H1 (cell line): ENCODE data around the gene SIK2. TPM values are rescaled to one million over a fixed set of nuclear protein-coding genes. Genes with fewer than 3 reads are reported as not detected.

ENCODE experiments used
- CTCF ChIA-PET: fragments of 300-600 bp; sonication (Branson Sonifier 250); formaldehyde crosslinking; loops from one replicate; lab custom pipeline; 2021; ENCODE audit not compliant: partially characterized antibody; lab: Charles Lee
- POLR2A ChIA-PET: fragments of 300-600 bp; sonication (Branson Sonifier 250); formaldehyde crosslinking; loops from one replicate; lab custom pipeline; 2021; ENCODE audit warnings: inconsistent platforms; ENCODE audit not compliant: partially characterized antibody; lab: Charles Lee
- DNase-seq, 2 experiments: peaks; one replicate each; pipeline versions ENCODE4 v3.0.0 to v3.0.0-alpha.2; 2010 to 2022; ENCODE audit warnings: low spot score in 2 of 2, low read depth in 1 of 2, mixed read lengths in 1 of 2
- FAIRE-seq: peaks from 2 replicates; lab custom pipeline; 2011; peaks lifted over from hg19 to GRCh38; lab: Jason Lieb, UNC
- H2AFZ ChIP-seq: 2 replicates; pipeline ENCODE4 v1.8.1; 2012; ENCODE audit warnings: low read length, inconsistent platforms
- H2AK5ac ChIP-seq: 2 replicates; pipeline ENCODE4 v1.6.1; 2013; ENCODE audit warnings: low read depth, low read length
- H2BK120ac ChIP-seq: replicated peaks from 2 replicates; pipeline ENCODE3; 2013; ENCODE audit warnings: low read depth, low read length, inconsistent platforms
- H2BK12ac ChIP-seq: 2 replicates; pipeline ENCODE4 v1.6.1; 2013; ENCODE audit warnings: low read depth, low read length
- H2BK15ac ChIP-seq: 2 replicates; pipeline ENCODE4 v1.6.1; 2013; ENCODE audit warnings: low read length
- H2BK20ac ChIP-seq: 2 replicates; pipeline ENCODE4 v1.6.1; 2013; ENCODE audit warnings: low read length
- H2BK5ac ChIP-seq: 2 replicates; pipeline ENCODE4 v1.6.1; 2013; ENCODE audit warnings: low read depth, low read length
- H3K14ac ChIP-seq: 2 replicates; pipeline ENCODE4 v1.6.1; 2013; ENCODE audit warnings: inconsistent platforms; ENCODE audit not compliant: insufficient read length
- H3K18ac ChIP-seq: 2 replicates; pipeline ENCODE4 v1.6.1; 2013; ENCODE audit warnings: low read length; ENCODE audit errors: extremely low read depth
- H3K23ac ChIP-seq: 2 replicates; pipeline ENCODE4 v1.6.1; 2013; ENCODE audit warnings: inconsistent platforms; ENCODE audit not compliant: insufficient read length
- H3K23me2 ChIP-seq: 2 replicates; pipeline ENCODE4 v1.6.1; 2013; ENCODE audit warnings: low read depth, low read length
- H3K27ac ChIP-seq: 2 replicates; pipeline ENCODE4 v1.6.1; 2011; ENCODE audit warnings: low read depth, low read length, inconsistent platforms
- H3K27me3 ChIP-seq, 4 experiments: replicated peaks in 1 of 4; 1 replicate in 1 of 4; 2 replicates in 3 of 4; pipeline versions ENCODE4 v1.6.1 to v1.8.1; 2011 to 2013; ENCODE audit warnings: low read length in 3 of 4, mild to moderate bottlenecking in 3 of 4, inconsistent platforms in 2 of 4, mixed read lengths in 2 of 4, moderate library complexity in 1 of 4; ENCODE audit not compliant: control insufficient read depth in 3 of 4, insufficient read depth in 3 of 4; ENCODE audit errors: extremely low read depth in 1 of 4
- H3K36me3 ChIP-seq, 4 experiments: 2 replicates each; pipeline versions ENCODE4 v1.6.1 to v1.8.1; 2011 to 2013; ENCODE audit warnings: mild to moderate bottlenecking in 4 of 4, low read length in 3 of 4, moderate library complexity in 2 of 4, control low read depth in 1 of 4, inconsistent platforms in 1 of 4; ENCODE audit not compliant: insufficient read depth in 4 of 4, control insufficient read depth in 2 of 4
- H3K4ac ChIP-seq: replicated peaks from 2 replicates; pipeline ENCODE3; 2013; ENCODE audit warnings: low read length, low read depth, mixed read lengths, inconsistent platforms; ENCODE audit not compliant: insufficient read length
- H3K4me1 ChIP-seq, 4 experiments: replicated peaks in 1 of 4; 1 replicate in 1 of 4; 2 replicates in 3 of 4; pipeline versions ENCODE4 v1.6.1 to v1.8.1; 2011 to 2013; ENCODE audit warnings: low read length in 3 of 4, inconsistent platforms in 2 of 4, mixed read lengths in 1 of 4; ENCODE audit not compliant: insufficient read depth in 4 of 4, control insufficient read depth in 3 of 4
- H3K4me2 ChIP-seq, 2 experiments: 2 replicates each; pipeline versions ENCODE4 v1.6.1 to v1.8.1; 2011 to 2013; ENCODE audit warnings: low read depth in 2 of 2, low read length in 2 of 2, control low read depth in 1 of 2, inconsistent platforms in 1 of 2, mild to moderate bottlenecking in 1 of 2; ENCODE audit not compliant: insufficient read depth in 1 of 2
- H3K4me3 ChIP-seq, 4 experiments: fragments of 200-600, 300-600 bp in 1 of 4; sonication (generic), shearing (Covaris generic), sonication (Bioruptor Twin) in 1 of 4; 2 replicates each; pipeline versions ENCODE4 v1.5.1 to v1.8.1; 2011 to 2016; ENCODE audit warnings: low read length in 4 of 4, low read depth in 3 of 4, control low read depth in 2 of 4, inconsistent platforms in 2 of 4, mild to moderate bottlenecking in 2 of 4, mixed read lengths in 1 of 4, moderate library complexity in 1 of 4; ENCODE audit not compliant: insufficient read depth in 2 of 4; ENCODE audit errors: extremely low read depth in 1 of 4
- H3K56ac ChIP-seq: replicated peaks from 2 replicates; pipeline ENCODE3; 2013; ENCODE audit warnings: low read depth, mild to moderate bottlenecking, mixed read lengths, low read length, inconsistent platforms; ENCODE audit not compliant: insufficient read length
- H3K79me1 ChIP-seq: 2 replicates; pipeline ENCODE4 v1.6.1; 2013; ENCODE audit warnings: low read depth, low read length, control low read depth
- H3K79me2 ChIP-seq, 2 experiments: 2 replicates each; pipeline versions ENCODE4 v1.6.1 to v1.8.1; 2012 to 2013; ENCODE audit warnings: low read length in 2 of 2, mild to moderate bottlenecking in 2 of 2, inconsistent platforms in 1 of 2; ENCODE audit not compliant: insufficient read depth in 2 of 2, control insufficient read depth in 1 of 2
- H3K9ac ChIP-seq, 4 experiments: replicated peaks in 1 of 4; 1 replicate in 1 of 4; 2 replicates in 3 of 4; pipeline versions ENCODE4 v1.6.1 to v1.8.1; 2011 to 2013; ENCODE audit warnings: low read depth in 3 of 4, low read length in 3 of 4, control low read depth in 2 of 4, mild to moderate bottlenecking in 2 of 4, moderate library complexity in 2 of 4, inconsistent platforms in 1 of 4; ENCODE audit errors: extremely low read depth in 1 of 4
- H3K9me3 ChIP-seq, 2 experiments: 2 replicates each; pipeline versions ENCODE4 v1.6.1 to v1.8.1; 2012 to 2013; ENCODE audit warnings: mild to moderate bottlenecking in 2 of 2, moderate library complexity in 2 of 2, control low read depth in 1 of 2, inconsistent platforms in 1 of 2, low read depth in 1 of 2, low read length in 1 of 2, mixed read lengths in 1 of 2; ENCODE audit not compliant: insufficient read depth in 2 of 2
- H4K20me1 ChIP-seq, 2 experiments: replicated peaks in 1 of 2; 2 replicates each; pipeline versions ENCODE3 to v1.8.1; 2011 to 2013; ENCODE audit warnings: inconsistent platforms in 2 of 2, low read length in 2 of 2, mild to moderate bottlenecking in 1 of 2; ENCODE audit not compliant: insufficient read depth in 2 of 2, control insufficient read depth in 1 of 2
- H4K5ac ChIP-seq: 2 replicates; pipeline ENCODE4 v1.6.1; 2013; ENCODE audit warnings: low read length, low read depth, mixed read lengths, inconsistent platforms; ENCODE audit not compliant: insufficient read length
- H4K8ac ChIP-seq: 2 replicates; pipeline ENCODE4 v1.8.0; 2013; ENCODE audit warnings: mild to moderate bottlenecking, moderate library complexity, low read length, inconsistent platforms; ENCODE audit not compliant: insufficient read depth; ENCODE audit errors: extremely low read depth
- H4K91ac ChIP-seq: replicated peaks from 2 replicates; pipeline ENCODE3; 2013; ENCODE audit warnings: low read length, mixed read lengths, inconsistent platforms; ENCODE audit not compliant: insufficient read length
- ASH2L ChIP-seq: fragments of 200-600, 300-600 bp; sonication (generic); IDR thresholded peaks from one replicate; pipeline ENCODE4 v1.7.1; 2017; ENCODE audit warnings: low read length
- BCL11A ChIP-seq, 2 experiments: IDR thresholded peaks; one replicate each; pipeline ENCODE4 v1.6.1; 2011; ENCODE audit warnings: low read depth in 2 of 2, low read length in 2 of 2, mild to moderate bottlenecking in 2 of 2
- BRCA1 ChIP-seq: IDR thresholded peaks from 2 replicates; pipeline ENCODE4 v1.6.1; 2012; ENCODE audit warnings: low read depth, low read length, improper control_type of control experiment
- CHD2 ChIP-seq: IDR thresholded peaks from 2 replicates; pipeline ENCODE4 v1.6.1; 2012; ENCODE audit warnings: low read length, improper control_type of control experiment
- EZH2 ChIP-seq: fragments of 200-600 bp; sonication (generic); IDR thresholded peaks from 2 replicates; pipeline ENCODE4 v1.7.1; 2012; ENCODE audit warnings: low read depth, mild to moderate bottlenecking, moderate library complexity, low read length, inconsistent platforms; ENCODE audit not compliant: severe bottlenecking
- POLR2AphosphoS5 ChIP-seq: IDR thresholded peaks from 2 replicates; pipeline ENCODE4 v1.6.1; 2011; ENCODE audit warnings: low read depth, low read length
- RBBP5 ChIP-seq: IDR thresholded peaks from 2 replicates; pipeline ENCODE4 v1.7.1; 2012; ENCODE audit warnings: low read depth, mild to moderate bottlenecking, inconsistent platforms, low read length, moderate library complexity, borderline replicate concordance
- RXRA ChIP-seq: IDR thresholded peaks from 2 replicates; pipeline ENCODE4 v1.6.1; 2011; ENCODE audit warnings: low read depth, mild to moderate bottlenecking, low read length, moderate library complexity; ENCODE audit not compliant: insufficient read depth
- SIX5 ChIP-seq: IDR thresholded peaks from 2 replicates; pipeline ENCODE4 v1.6.1; 2011; ENCODE audit warnings: mild to moderate bottlenecking, low read depth, low read length
- TAF1 ChIP-seq: IDR thresholded peaks from 2 replicates; pipeline ENCODE4 v1.6.1; 2011; ENCODE audit warnings: mild to moderate bottlenecking, low read depth, low read length
- YY1 ChIP-seq: IDR thresholded peaks from 2 replicates; pipeline ENCODE4 v1.6.1; 2011; ENCODE audit warnings: low read depth, mild to moderate bottlenecking, low read length
- ZNF274 ChIP-seq: IDR thresholded peaks from 2 replicates; pipeline ENCODE4 v1.7.0; 2012; ENCODE audit warnings: low read length, borderline replicate concordance; ENCODE audit errors: extremely low read depth
- WGBS, 2 experiments: shearing (Covaris generic) in 1 of 2; methylation state at CpG; one replicate each; pipeline versions ENCODE4 v1.1.6 to v1.1.7; 2013 to 2015; ENCODE audit warnings: low lambda C conversion rate in 2 of 2, mixed read lengths in 2 of 2, inconsistent platforms in 1 of 2, low coverage in 1 of 2, missing lambda C conversion rate in 1 of 2; ENCODE audit not compliant: insufficient replicate concordance in 2 of 2, insufficient coverage in 1 of 2, insufficient read length in 1 of 2; ENCODE audit errors: extremely low coverage in 1 of 2, missing lambda C conversion rate in 1 of 2; 5-methylcytosine and 5-hydroxymethylcytosine counted together
- polyA plus RNA-seq, 7 experiments: library from polyadenylated mRNA; depleted of rRNA in 3 of 7; stranded (reverse) in 5 of 7; unstranded in 2 of 7; fragments of >200 nt in 5 of 7; fragments of 200-250 nt in 2 of 7; gene quantifications; 1 replicate in 5 of 7; 2 replicates in 1 of 7; 4 replicates in 1 of 7; pipeline versions ENCODE4 v1.2.1 to v1.2.3, GENCODE V29; 2011 to 2013; ENCODE audit warnings: missing spikeins in 2 of 7, mixed read lengths in 2 of 7
- total RNA-seq: library from RNA; stranded (reverse); fragmentation: NEBNext Ultra II Directional; extraction: Animal tissue kit (Norgen Biotek cat#: 25700); gene quantifications from 2 replicates; pipeline ENCODE4 v1.2.1, GENCODE V29; 2021
- TF ChIP-seq, protein P1 (sequence below): IDR thresholded peaks from 2 replicates; pipeline ENCODE4 v1.6.1; 2012; ENCODE audit warnings: inconsistent platforms
- TF ChIP-seq, protein P2 (sequence below): IDR thresholded peaks from 2 replicates; pipeline ENCODE4 v1.6.1; 2011; ENCODE audit warnings: low read length, improper control_type of control experiment

The SIK2 gene
- total and polyA plus RNA-seq, 2 of the 8 experiments (the other 6 are each of a cell fraction or from before 2014, with no cell fraction given), result 8.8 to 11.2 TPM

DNA sequence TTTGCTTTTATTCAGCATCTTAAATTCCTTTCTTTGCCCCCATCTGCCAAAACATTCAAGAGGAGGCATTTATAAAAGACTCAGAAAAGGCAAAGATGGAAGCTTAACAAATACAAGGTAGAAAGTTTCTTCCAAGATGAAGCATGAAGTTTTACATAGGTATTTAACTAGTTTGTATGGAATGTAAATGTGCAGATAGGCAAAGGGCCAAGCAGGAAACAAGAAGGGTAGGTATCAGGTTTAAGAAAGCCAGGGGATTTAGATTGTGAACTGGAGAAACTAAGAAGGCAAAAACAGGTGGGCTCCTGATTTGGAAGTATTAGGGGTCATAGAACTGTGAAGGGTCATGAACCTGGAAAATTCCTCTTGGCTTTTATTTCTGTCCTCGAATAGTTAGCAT, 101.3 kb downstream of the SIK2 start:
- H2BK15ac ChIP-seq, result no peak overlapping the region
- no peak overlapping the region for H2BK12ac ChIP-seq
- peaks cover 0 to 3% (median 1%) of the 10 kb centered on the region in 4 experiments; a peak in 2 of 8 replicates for H3K36me3 ChIP-seq
- H3K9me3 ChIP-seq, result no peaks in the 10 kb centered on the region
- H3K4me3 ChIP-seq, result no peak overlapping the region
- no peak overlapping the region for H3K14ac ChIP-seq
- no peak overlapping the region for H3K27ac ChIP-seq
- H3K27me3 ChIP-seq, result no peaks in the 10 kb centered on the region
- no peaks in the 10 kb centered on the region for H3K23me2 ChIP-seq
- no peak overlapping the region for H3K9ac ChIP-seq
- H2AK5ac ChIP-seq, result no peak overlapping the region
- no peak overlapping the region for H4K91ac ChIP-seq
- no peak overlapping the region for H3K4me2 ChIP-seq
- TF ChIP-seq BRCA1 (no peak), SIX5 (no peak), BCL11A (IDR thresholded peaks at IDR 0.05; ENCODE audit: low read depth in 2 of 2, low read length in 2 of 2) (no peak), EZH2 (no peak), ASH2L (no peak), ZNF274 (no peak), TAF1 (no peak), RXRA (no peak), POLR2AphosphoS5 (no peak), YY1 (no peak), CHD2 (no peak), RBBP5 (no peak)
- TF ChIP-seq, protein P1, sequence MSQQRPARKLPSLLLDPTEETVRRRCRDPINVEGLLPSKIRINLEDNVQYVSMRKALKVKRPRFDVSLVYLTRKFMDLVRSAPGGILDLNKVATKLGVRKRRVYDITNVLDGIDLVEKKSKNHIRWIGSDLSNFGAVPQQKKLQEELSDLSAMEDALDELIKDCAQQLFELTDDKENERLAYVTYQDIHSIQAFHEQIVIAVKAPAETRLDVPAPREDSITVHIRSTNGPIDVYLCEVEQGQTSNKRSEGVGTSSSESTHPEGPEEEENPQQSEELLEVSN, result no peak
- TF ChIP-seq, protein P2, sequence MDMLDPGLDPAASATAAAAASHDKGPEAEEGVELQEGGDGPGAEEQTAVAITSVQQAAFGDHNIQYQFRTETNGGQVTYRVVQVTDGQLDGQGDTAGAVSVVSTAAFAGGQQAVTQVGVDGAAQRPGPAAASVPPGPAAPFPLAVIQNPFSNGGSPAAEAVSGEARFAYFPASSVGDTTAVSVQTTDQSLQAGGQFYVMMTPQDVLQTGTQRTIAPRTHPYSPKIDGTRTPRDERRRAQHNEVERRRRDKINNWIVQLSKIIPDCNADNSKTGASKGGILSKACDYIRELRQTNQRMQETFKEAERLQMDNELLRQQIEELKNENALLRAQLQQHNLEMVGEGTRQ, result no peak
- no peak overlapping the region for H2BK20ac ChIP-seq
- POLR2A ChIA-PET, result no interaction called here
- H3K79me1 ChIP-seq, result no peaks in the 10 kb centered on the region
- no peak for FAIRE-seq
- WGBS, 2 experiments, result 95% methylated on average over 1 of the region's 1 CpG; no CpG with 5 or more reads in 1 of the 2 experiments
- no peak overlapping the region for H2BK5ac ChIP-seq
- H4K20me1 ChIP-seq, result no peaks in the 10 kb centered on the region
- no peak overlapping the region for H2BK120ac ChIP-seq
- H3K79me2 ChIP-seq, result no peaks in the 10 kb centered on the region
- DNase-seq, result no peak
- H3K18ac ChIP-seq, result no peak overlapping the region
- no peak overlapping the region for H3K23ac ChIP-seq
- no peak overlapping the region for H2AFZ ChIP-seq
- CTCF ChIA-PET, result no interaction called here
- no peak overlapping the region for H3K4ac ChIP-seq
- H3K56ac ChIP-seq, result no peak overlapping the region
- H4K8ac ChIP-seq, result no peak overlapping the region
- H4K5ac ChIP-seq, result no peak overlapping the region
- H3K4me1 ChIP-seq, result peaks cover 0 to 4% (median under 1%) of the 10 kb centered on the region in 4 experiments; a peak in 1 of 7 replicates
